Endothelial cell of umbilical vein (primary cell): ENCODE measurements around the gene UFD1. TPM values are rescaled to one million over a fixed set of nuclear protein-coding genes. Genes with fewer than 3 reads are reported as not detected.

Experiments used
- BruUV-seq: library from RNA; stranded (reverse); fragments of 400-500 nt; replicated peaks from 2 replicates; lab custom pipeline; 2021; lab: Mats Ljungman, UMichigan
- CTCF ChIA-PET: fragments of 300-600, 350-600 bp; sonication (Branson Sonifier 250); formaldehyde crosslinking; loops from one replicate; lab custom pipeline; 2021; ENCODE audit warnings: antibody characterized with exemption, inconsistent platforms; lab: Charles Lee
- POLR2A ChIA-PET: fragments of 300-600, 350-600 bp; sonication (Branson Sonifier 250); formaldehyde crosslinking; loops from one replicate; lab custom pipeline; 2021; ENCODE audit warnings: antibody characterized with exemption, inconsistent platforms; lab: Charles Lee
- DNase-seq: peaks from one replicate; pipeline ENCODE4 v3.0.0-alpha.2; 2011; ENCODE audit warnings: low read depth, low spot score
- FAIRE-seq: peaks from 2 replicates; lab custom pipeline; 2011; peaks lifted over from hg19 to GRCh38; lab: Jason Lieb, UNC
- H2AFZ ChIP-seq: 2 replicates; pipeline ENCODE4 v1.6.0; 2012; ENCODE audit warnings: low read depth, low read length, control low read depth, inconsistent platforms
- H3K27ac ChIP-seq: 2 replicates; pipeline ENCODE4 v1.5.1; 2011; ENCODE audit warnings: low read depth, mild to moderate bottlenecking, control low read depth, low read length, moderate library complexity; ENCODE audit not compliant: insufficient read depth
- H3K27me3 ChIP-seq, 2 experiments: 2 replicates each; pipeline versions ENCODE4 v1.6.0 to v1.6.1; 2011; ENCODE audit warnings: low read length in 2 of 2, mixed read lengths in 1 of 2; ENCODE audit not compliant: control insufficient read depth in 2 of 2, insufficient read depth in 2 of 2
- H3K36me3 ChIP-seq, 2 experiments: 2 replicates in 1 of 2; 3 replicates in 1 of 2; pipeline ENCODE4 v1.5.1; 2011; ENCODE audit warnings: low read length in 2 of 2, mild to moderate bottlenecking in 1 of 2, moderate library complexity in 1 of 2; ENCODE audit not compliant: control insufficient read depth in 2 of 2, insufficient read depth in 2 of 2; ENCODE audit errors: extremely low read depth in 1 of 2
- H3K4me1 ChIP-seq: 3 replicates; pipeline ENCODE4 v1.5.1; 2011; ENCODE audit warnings: mild to moderate bottlenecking, low read length; ENCODE audit not compliant: control insufficient read depth, insufficient read depth; ENCODE audit errors: extremely low read depth
- H3K4me2 ChIP-seq: 2 replicates; pipeline ENCODE4 v1.6.1; 2011; ENCODE audit warnings: low read length, control low read depth, mixed read lengths; ENCODE audit not compliant: insufficient read depth
- H3K4me3 ChIP-seq, 3 experiments: fragments of 200-600 bp in 1 of 3; sonication (generic), shearing (Covaris generic) in 1 of 3; replicated peaks in 1 of 3; 2 replicates each; pipeline ENCODE4 v1.5.1; 2011 to 2016; ENCODE audit warnings: control low read depth in 3 of 3, low read length in 3 of 3, mild to moderate bottlenecking in 2 of 3, inconsistent platforms in 1 of 3, low read depth in 1 of 3, moderate library complexity in 1 of 3; ENCODE audit not compliant: insufficient read depth in 1 of 3
- H3K79me2 ChIP-seq: 2 replicates; pipeline ENCODE4 v1.6.0; 2012; ENCODE audit warnings: low read length, inconsistent platforms; ENCODE audit not compliant: control insufficient read depth, insufficient read depth
- H3K9ac ChIP-seq: replicated peaks from 2 replicates; pipeline ENCODE3; 2011; ENCODE audit warnings: low read length, control low read depth; ENCODE audit not compliant: insufficient read depth; ENCODE audit errors: extremely low read depth
- H3K9me1 ChIP-seq: replicated peaks from 3 replicates; pipeline ENCODE4 v1.6.0; 2011; ENCODE audit warnings: mild to moderate bottlenecking, low read length; ENCODE audit not compliant: control insufficient read depth, insufficient read depth; ENCODE audit errors: extremely low read depth
- H3K9me3 ChIP-seq: replicated peaks from 2 replicates; pipeline ENCODE4 v1.5.1; 2012; ENCODE audit warnings: low read length, inconsistent platforms; ENCODE audit not compliant: control insufficient read depth, insufficient read depth
- H4K20me1 ChIP-seq: replicated peaks from 2 replicates; pipeline ENCODE3; 2011; ENCODE audit warnings: mild to moderate bottlenecking, low read length; ENCODE audit not compliant: control insufficient read depth, insufficient read depth; ENCODE audit errors: extremely low read depth
- CTCF ChIP-seq, 2 donors: IDR thresholded peaks; 1 replicate in 1 of 2; 2 replicates in 1 of 2; pipeline ENCODE4 v1.5.1; 2011; ENCODE audit warnings: low read length in 2 of 2, mild to moderate bottlenecking in 2 of 2, moderate library complexity in 2 of 2, control low read depth in 1 of 2, inconsistent platforms in 1 of 2, low read depth in 1 of 2; ENCODE audit not compliant: insufficient read depth in 1 of 2; ENCODE audit errors: extremely low read depth in 1 of 2
- EZH2 ChIP-seq: IDR thresholded peaks from 2 replicates; pipeline ENCODE4 v1.6.1; 2012; ENCODE audit warnings: borderline replicate concordance, low read depth, mild to moderate bottlenecking, moderate library complexity, low read length, inconsistent platforms; ENCODE audit not compliant: severe bottlenecking
- FOS ChIP-seq: IDR thresholded peaks from 2 replicates; pipeline ENCODE4 v1.6.1; 2011; ENCODE audit warnings: mild to moderate bottlenecking, low read length, moderate library complexity, borderline replicate concordance; ENCODE audit not compliant: insufficient read depth
- GATA2 ChIP-seq: IDR thresholded peaks from 2 replicates; pipeline ENCODE4 v1.7.0; 2011; ENCODE audit warnings: low read depth, mild to moderate bottlenecking, moderate library complexity, mixed read lengths, low read length; ENCODE audit not compliant: insufficient read length, insufficient read depth
- JUN ChIP-seq: IDR thresholded peaks from 2 replicates; pipeline ENCODE4 v1.6.1; 2011; ENCODE audit warnings: borderline replicate concordance, low read depth; ENCODE audit not compliant: insufficient read length, insufficient read depth
- MAX ChIP-seq: IDR thresholded peaks from 2 replicates; pipeline ENCODE4 v1.6.1; 2011; ENCODE audit not compliant: insufficient read depth, insufficient read length
- MYC ChIP-seq: IDR thresholded peaks from one replicate; pipeline ENCODE4 v1.6.1; 2011; ENCODE audit warnings: mild to moderate bottlenecking, low read depth, low read length
- POLR2A ChIP-seq: IDR thresholded peaks from 2 replicates; pipeline ENCODE4 v1.6.1; 2012; ENCODE audit warnings: low read depth, mild to moderate bottlenecking, control low read depth, low read length
- POLR2AphosphoS5 ChIP-seq: IDR thresholded peaks from 2 replicates; pipeline ENCODE4 v1.6.1; 2012; ENCODE audit warnings: low read depth, mild to moderate bottlenecking, control low read depth, low read length, moderate library complexity; ENCODE audit not compliant: insufficient read depth
- dilution Hi-C: fragments of 300-500 bp; cut with MboI; formaldehyde crosslinking; loops from one replicate; pipeline ENCODE4 v1.15.0; 2019; ENCODE audit warnings: low sequenced_read_pairs; ENCODE audit not compliant: extremely low pct_ligation_motif_present
- intact Hi-C: fragments of 100-400 bp; cut with micrococcal nuclease; formaldehyde crosslinking; loops from one replicate; pipeline ENCODE4 v1.10.0; 2022
- polyA plus RNA-seq, 4 experiments: library from polyadenylated mRNA; depleted of rRNA in 3 of 4; stranded (reverse) in 3 of 4; unstranded in 1 of 4; fragments of >200 nt; gene quantifications; 2 replicates each; pipeline versions ENCODE4 v1.2.1 to v1.2.3, GENCODE V29; 2011 to 2012; ENCODE audit warnings: missing spikeins in 1 of 4
- total RNA-seq: library from RNA; stranded (reverse); gene quantifications from 2 replicates; pipeline ENCODE4 v1.2.3, GENCODE V29; 2021

The UFD1 gene
- total and polyA plus RNA-seq, 2 donors (not counting 3 experiments of a cell fraction or from before 2014, with no cell fraction given), result 127 to 228 TPM

GRCh38 chr22:19429950-19430889 lies 48.8 kb downstream of the UFD1 start:
- FAIRE-seq (peak; percentile 62), DNase-seq (peak; percentile 16)
- dilution Hi-C loops, result no loop called here
- BruUV-seq, result TSS peak; percentile 23
- no peaks in the 10 kb centered on the region for H3K9me3 ChIP-seq
- ChIA-PET POLR2A (no interaction called here), CTCF (interaction anchor here (1.0 to 2.1 kb wide), 3 partner anchors 40 to 200 kb away, joined by 3 to 6 read pairs (median 3); no protein-coding TSS in a partner anchor)
- peak overlapping the region; percentile 68 for H3K9ac ChIP-seq
- H4K20me1 ChIP-seq, result no peaks in the 10 kb centered on the region
- TF ChIP-seq POLR2AphosphoS5, result no peak
- TF ChIP-seq MYC, result no peak
- TF ChIP-seq MAX, result no peak
- TF ChIP-seq FOS, result no peak
- no peak for TF ChIP-seq POLR2A
- no peak for TF ChIP-seq GATA2
- no peak for TF ChIP-seq JUN
- no peak for TF ChIP-seq EZH2
- TF ChIP-seq CTCF (IDR thresholded peaks at IDR 0.05; ENCODE audit: extremely low read depth in 1 of 2, insufficient read depth in 1 of 2, low read depth in 1 of 2, low read length in 2 of 2), result no peak
- peaks cover 2 to 3% of the 10 kb centered on the region in 2 experiments for H3K36me3 ChIP-seq
- H3K4me1 ChIP-seq, result peaks cover 17% of the 10 kb centered on the region
- no peak overlapping the region for H3K27ac ChIP-seq
- peak overlapping the region; percentile 41 to 86 (median 69) for H3K4me3 ChIP-seq
- no peak overlapping the region for H2AFZ ChIP-seq
- H3K4me2 ChIP-seq, result peak overlapping the region; percentile 86
- H3K79me2 ChIP-seq, result peaks cover 63% of the 10 kb centered on the region
- intact Hi-C loops, result no loop called here
- H3K9me1 ChIP-seq, result no peaks in the 10 kb centered on the region
- no peaks in the 10 kb centered on the region for H3K27me3 ChIP-seq
